DMS 273 treated with DMSO at 0.1 percent for 48 hours (cell line): ENCODE data around the gene LARP6.

ENCODE experiments used
- DNase-seq: peaks from one replicate; lab custom pipeline; 2025; lab: John Stamatoyannopoulos, UW

LARP6 gene

DNA sequence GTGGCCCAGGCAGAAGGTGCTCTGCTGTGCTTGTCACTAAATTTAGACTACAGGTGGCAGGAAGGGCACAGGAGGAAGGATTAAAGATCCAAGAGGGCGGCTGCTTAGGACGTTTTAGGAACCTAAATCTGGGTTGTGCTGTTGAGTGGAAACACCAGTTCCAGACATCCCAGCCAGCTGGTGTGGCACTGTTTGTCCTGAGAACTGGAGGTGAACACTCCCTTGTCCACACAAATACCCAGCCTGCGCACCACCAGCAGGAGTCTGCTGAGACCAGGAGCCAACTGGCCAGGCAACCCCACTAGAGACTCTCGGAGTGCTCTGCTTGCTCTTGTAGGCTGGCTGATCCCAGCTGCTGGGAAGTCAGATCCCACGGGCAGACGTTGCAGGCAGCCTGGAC, 60.3 kb downstream of the LARP6 start:
- no peak for DNase-seq

GRCh38 chr15:70792171-70792573, 61.8 kb downstream of the LARP6 start:
- no peak for DNase-seq

DNA sequence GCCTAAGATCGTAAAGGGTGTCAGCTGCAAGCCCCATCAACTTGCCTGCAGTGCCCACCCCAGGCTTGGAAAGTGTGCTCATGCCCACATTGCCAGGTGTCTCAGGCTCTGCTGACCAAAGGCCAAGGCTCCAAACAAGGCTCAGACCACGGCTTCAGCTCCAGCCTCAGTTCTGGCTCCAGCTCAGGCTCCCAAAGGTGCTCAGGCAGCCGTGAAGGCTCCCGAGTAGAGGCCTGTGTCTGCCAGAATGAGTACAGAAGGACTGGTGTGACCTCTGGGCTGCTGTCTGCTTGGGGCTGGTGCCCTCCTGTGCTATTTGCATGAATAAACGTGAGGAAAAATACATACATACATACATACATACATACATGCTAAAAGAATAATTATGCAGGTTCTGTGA, 62.7 kb downstream of the LARP6 start:
- no peak for DNase-seq

GRCh38 chr15:70789213-70789612, 64.7 kb downstream of the LARP6 start:
- no peak for DNase-seq

- no peak for DNase-seq
These were observed 65.6 kb downstream of the LARP6 start for GRCh38 chr15:70788114-70789049.

- no peak for DNase-seq
These were observed 67.0 kb downstream of the LARP6 start for GRCh38 chr15:70786996-70787395.

- DNase-seq = no peak
These were observed 70.3 kb downstream of the LARP6 start for GRCh38 chr15:70783610-70784022.

- DNase-seq = no peak
These were observed 70.9 kb downstream of the LARP6 start for GRCh38 chr15:70783041-70783440.

DNA sequence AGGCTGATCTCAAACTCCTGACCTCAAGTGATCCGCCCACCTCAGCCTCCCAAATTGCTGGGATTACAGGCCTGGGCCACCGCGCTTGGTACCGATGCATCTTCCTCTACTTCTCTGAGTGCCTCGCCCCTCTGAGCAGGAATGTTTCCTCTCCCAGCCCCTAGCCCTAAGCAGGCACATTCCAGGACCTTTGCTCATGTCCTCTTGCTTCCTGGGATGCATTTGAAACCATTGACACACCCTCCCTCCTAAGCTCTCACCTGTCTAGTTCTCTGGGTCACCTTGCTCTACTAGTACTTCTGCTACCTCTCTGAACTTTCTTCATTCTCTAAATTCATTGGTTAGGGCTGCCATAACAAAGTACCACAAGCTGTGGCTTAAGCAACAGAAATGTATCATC, 72.7 kb downstream of the LARP6 start:
- no peak for DNase-seq
